Activated CD4-positive, alpha-beta T cell treated with anti-CD3 and anti-CD28 coated beads for 48 hours (primary cell): ENCODE results near the gene CDC42EP2.

Source experiments
- DNase-seq: peaks from one replicate; pipeline ENCODE4 v3.0.0-alpha.2; 2020

The CDC42EP2 gene

GRCh38 chr11:65314501-65315203 lies at the start of gene CDC42EP2:
Gene CDC42EP2, plus strand, starts transcription at chr11:65314866. Its CDS starts 6,033 bp downstream, at chr11:65320899.
- DNase-seq: peak; percentile 76

- DNase-seq: no peak
Observed at GRCh38 chr11:65266210-65266609, 48.5 kb upstream of the CDC42EP2 start.

- DNase-seq: peak; percentile 32
Observed at GRCh38 chr11:65274735-65275682, 39.7 kb upstream of the CDC42EP2 start.

GRCh38 chr11:65275906-65276305 lies 38.8 kb upstream of the CDC42EP2 start:
- no peak for DNase-seq

GRCh38 chr11:65277631-65278277 lies 36.9 kb upstream of the CDC42EP2 start:
- no peak for DNase-seq

- DNase-seq: no peak
Observed at GRCh38 chr11:65278356-65278755, 36.3 kb upstream of the CDC42EP2 start.

GRCh38 chr11:65279279-65279678 lies 35.4 kb upstream of the CDC42EP2 start:
- no peak for DNase-seq

GRCh38 chr11:65279741-65280440 lies 34.8 kb upstream of the CDC42EP2 start:
- DNase-seq: peak; percentile 78

GRCh38 chr11:65280646-65281045 lies 34.0 kb upstream of the CDC42EP2 start:
- DNase-seq: no peak

GRCh38 chr11:65286686-65287085 lies 28.0 kb upstream of the CDC42EP2 start:
- no peak for DNase-seq

GRCh38 chr11:65287601-65288000 lies 27.1 kb upstream of the CDC42EP2 start:
- DNase-seq: no peak

GRCh38 chr11:65288706-65289536 lies 25.7 kb upstream of the CDC42EP2 start:
- no peak for DNase-seq

- no peak for DNase-seq
Observed at GRCh38 chr11:65290448-65291165, 24.1 kb upstream of the CDC42EP2 start.

- DNase-seq: no peak
Observed at GRCh38 chr11:65291613-65292012, 23.1 kb upstream of the CDC42EP2 start.

GRCh38 chr11:65292890-65293289 lies 21.8 kb upstream of the CDC42EP2 start:
- no peak for DNase-seq

- DNase-seq: no peak
Observed at GRCh38 chr11:65293909-65294381, 20.7 kb upstream of the CDC42EP2 start.

GRCh38 chr11:65295001-65295400 lies 19.7 kb upstream of the CDC42EP2 start:
- DNase-seq: no peak

- no peak for DNase-seq
Observed at GRCh38 chr11:65295571-65296341, 18.9 kb upstream of the CDC42EP2 start.

- no peak for DNase-seq
Observed at GRCh38 chr11:65297026-65297672, 17.5 kb upstream of the CDC42EP2 start.

GRCh38 chr11:65298131-65298535 lies 16.5 kb upstream of the CDC42EP2 start:
- DNase-seq: no peak
